D341Med (cell line): ENCODE measurements around the gene ATN1.
"Not testable (repeated sequence)": the region's sequence is repeated elsewhere in the genome, so short reads cannot be mapped to it uniquely, and the experiment has no call there.

ENCODE experiments used
- DNase-seq: peaks from one replicate; pipeline ENCODE4 v3.0.0; 2012; ENCODE audit warnings: low spot score

ATN1 gene

DNA sequence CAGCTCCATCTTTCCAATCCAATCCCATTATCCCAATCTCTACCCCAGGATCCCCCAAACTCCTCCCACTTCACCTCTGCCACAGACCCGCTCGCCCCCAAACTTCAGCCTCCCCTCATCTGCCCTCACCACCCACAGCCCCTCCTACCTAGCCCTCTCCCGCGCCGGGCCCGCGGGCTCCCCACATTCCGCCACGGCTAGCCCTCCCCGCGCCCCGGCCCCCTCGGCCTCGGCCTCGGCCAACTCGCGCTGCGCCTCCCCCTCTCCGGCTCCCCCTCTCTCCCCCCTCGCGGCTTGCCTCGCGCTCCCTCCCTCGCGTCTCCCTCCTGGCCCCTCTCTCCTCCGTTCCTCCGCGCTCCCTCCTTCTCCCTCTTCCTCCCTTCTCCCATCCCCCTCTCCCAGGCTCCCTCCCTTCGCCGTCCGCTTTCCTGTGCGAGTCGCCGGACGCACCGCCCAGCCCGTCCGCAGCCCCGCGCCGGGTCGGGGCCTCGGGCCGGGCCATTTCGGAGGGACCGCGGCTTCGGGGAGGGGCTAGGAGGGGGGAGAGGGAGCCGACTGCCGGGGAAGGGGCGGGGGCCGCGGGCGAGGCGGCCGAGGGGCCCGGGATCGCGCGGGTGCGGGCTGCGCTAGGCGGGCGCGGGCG is at the start of gene ATN1:
TSS of gene ATN1 (plus strand) at position 581 of the 643 bp plus-strand sequence. CDS start 6,043 bp downstream, outside the sequence.
- DNase-seq, result peak; percentile 85

- DNase-seq, result not testable (repeated sequence)
Measured at GRCh38 chr12:6879824-6880223, 47.9 kb upstream of the ATN1 start.

GRCh38 chr12:6883252-6883651 is 44.5 kb upstream of the ATN1 start:
- DNase-seq, result no peak

- no peak for DNase-seq
Measured at GRCh38 chr12:6883683-6884082, 44.1 kb upstream of the ATN1 start.

DNA sequence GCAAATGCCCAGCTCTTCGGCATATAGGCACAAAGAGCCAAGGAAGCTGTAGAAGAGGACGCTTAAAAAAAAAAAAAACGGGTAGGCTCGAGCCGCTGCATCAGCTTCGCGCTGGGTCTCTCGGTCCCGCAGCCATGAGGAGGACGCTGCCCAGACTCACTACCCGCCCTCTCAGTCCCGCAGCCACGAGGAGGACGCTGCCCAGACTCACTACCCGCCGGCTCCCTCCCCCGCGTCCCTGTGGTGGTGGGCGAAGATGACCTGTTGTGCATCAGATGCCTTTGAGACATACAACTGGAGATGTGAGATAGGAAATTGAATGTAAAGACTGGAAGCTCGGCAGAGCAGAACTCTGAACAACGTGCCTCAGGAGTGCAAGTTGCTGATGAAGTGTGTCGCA is 43.2 kb upstream of the ATN1 start:
- DNase-seq, result no peak

GRCh38 chr12:6886206-6886999 is 41.4 kb upstream of the ATN1 start:
- DNase-seq, result not testable (repeated sequence)

DNA sequence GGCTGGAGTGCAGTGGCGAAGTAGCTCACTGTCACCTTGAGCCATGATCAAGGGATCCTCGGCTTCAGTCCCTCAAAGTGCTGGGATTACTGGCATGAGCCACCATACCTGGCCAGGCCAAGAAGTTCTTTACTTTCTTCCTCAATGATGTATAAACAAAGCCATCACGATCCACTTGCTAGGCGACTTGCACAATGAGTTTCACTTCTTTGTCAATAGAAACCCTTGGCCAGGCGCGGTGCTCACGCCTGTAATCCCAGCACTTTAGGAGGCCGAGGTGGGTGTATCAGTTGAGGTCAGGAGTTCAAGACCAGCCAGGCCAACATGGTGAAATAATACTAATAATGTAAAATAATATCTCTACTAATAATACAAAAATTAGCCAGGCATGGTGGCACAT is 40.3 kb upstream of the ATN1 start:
- no peak for DNase-seq

- no peak for DNase-seq
Measured at GRCh38 chr12:6888360-6888759, 39.4 kb upstream of the ATN1 start.

DNA sequence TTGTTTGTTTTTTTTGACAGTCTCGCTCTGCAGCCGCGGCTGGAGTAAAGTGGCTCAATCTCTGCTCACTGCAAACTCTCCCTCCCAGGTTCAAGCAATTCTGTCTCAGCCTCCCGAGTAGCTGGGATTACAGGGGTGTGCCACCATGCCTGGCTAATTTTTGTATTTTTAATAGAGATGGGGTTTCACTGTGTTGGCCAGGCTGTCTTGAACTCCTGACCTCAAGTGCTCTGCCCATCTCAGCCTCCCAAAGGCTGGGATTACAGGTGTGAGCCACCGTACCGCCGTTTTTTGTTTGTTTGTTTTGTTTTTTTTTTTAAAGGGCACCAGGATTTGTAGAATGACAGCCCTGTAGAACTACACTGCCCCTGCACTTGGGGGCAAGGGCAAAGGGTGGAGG is 39.0 kb upstream of the ATN1 start:
- not testable (repeated sequence) for DNase-seq

DNA sequence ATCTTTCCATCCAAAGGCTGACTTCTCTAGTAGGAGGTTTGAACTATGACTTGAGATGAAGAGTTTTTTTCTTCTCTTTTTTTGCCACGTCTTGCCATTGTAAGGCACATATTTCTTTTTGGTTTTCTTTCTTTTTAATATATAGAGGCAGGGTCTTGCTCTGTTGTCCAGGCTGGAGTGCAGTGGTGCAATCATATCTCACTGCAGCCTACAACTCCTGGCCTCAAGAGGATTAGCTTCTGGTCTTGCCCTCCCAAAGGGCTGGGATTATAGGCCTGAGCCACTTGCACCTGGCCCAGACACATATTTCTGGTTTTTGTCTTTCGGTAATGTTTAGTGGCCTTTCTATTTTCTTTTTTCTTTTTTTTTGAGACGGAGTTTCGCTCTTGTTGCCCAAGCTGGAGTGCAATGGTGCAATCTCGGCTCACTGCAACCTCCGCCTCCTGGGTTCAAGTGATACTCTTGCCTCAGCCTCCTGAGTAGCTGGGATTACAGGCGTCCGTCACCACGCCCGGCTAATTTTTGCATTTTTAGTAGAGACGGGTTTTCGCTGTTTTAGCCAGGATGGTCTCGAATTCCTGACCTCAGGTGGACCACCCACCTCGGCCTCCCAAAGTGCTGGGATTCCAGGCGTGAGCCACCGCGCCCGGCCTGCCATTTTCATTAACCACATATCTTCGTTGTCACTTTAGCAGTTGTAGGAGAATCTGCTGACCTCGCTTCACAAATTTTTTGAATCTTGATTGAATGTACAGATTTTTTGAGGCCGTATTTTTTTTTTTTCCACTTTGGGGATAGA is 37.8 kb upstream of the ATN1 start:
- not testable (repeated sequence) for DNase-seq

- DNase-seq, result peak; percentile 98
Measured at GRCh38 chr12:6890789-6891645, 36.7 kb upstream of the ATN1 start.

GRCh38 chr12:6891646-6892001 is 36.1 kb upstream of the ATN1 start:
- no peak for DNase-seq

GRCh38 chr12:6892683-6893082 is 35.1 kb upstream of the ATN1 start:
- not testable (repeated sequence) for DNase-seq

DNA sequence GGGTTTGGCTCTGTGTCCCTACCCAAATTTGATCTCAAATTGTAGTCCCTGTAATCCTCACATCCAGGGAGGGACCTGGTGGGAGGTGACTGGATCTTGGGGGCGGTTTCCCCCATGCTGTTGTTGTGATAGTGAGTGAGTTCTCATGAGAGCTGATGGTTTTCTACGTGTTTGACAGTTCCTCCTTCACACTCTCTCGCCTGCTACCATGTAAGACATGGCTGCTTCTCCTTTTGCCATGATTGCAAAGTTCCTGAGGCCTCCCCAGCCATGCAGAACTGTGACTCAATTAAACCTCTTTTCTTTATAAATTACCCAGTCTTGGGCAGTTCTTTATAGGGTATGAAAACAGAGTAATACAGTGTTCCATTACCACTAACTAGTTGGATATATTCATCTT is 33.4 kb upstream of the ATN1 start:
- no peak for DNase-seq

DNA sequence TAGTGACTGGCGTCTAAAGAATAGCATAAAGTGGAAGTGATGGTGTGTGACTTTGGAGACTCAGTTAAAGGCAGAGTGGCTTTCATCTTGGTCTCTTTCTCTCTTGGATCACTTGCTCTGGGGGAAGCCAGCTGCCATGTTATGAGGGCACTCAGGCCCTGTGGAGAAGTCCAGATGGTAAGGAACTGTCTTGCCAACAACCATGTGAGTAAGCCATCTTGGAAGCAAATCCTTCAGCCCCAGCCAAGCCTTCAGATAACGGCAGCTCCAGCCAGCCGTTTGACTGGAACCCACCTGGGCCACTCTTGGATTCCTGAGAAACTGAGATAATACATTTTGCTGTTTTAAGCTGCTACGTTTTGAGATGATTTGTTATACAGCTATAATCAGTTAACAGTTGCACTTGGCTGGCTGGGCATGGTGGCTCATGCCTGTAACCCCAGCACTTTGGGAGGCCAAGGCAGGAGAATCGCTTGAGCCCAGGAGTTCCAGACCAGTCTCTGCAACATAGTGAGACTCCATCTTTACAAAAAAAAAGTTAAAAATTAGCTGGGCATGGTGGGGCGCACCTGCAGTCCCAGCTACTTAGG is 30.8 kb upstream of the ATN1 start:
- no peak for DNase-seq

DNA sequence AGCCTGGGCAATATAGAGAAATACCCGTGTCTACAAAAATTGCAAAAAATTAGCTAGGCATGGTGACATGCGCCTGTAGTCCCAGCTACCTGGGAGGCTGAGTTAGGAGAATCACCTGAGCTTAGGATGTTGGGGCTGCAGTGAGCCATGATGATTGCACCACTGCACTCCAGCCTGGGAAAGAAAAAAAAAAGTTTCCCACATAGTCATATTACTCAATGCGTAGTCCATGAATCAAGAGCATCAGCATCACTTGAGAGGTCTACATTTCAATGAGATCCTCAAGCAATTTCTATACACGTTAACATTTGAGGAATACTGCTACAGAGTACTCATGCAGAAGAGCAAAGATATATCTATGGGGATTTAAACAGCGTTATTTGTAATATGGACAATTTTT is 28.3 kb upstream of the ATN1 start:
- DNase-seq, result no peak

GRCh38 chr12:6899837-6900519 is 27.8 kb upstream of the ATN1 start:
- no peak for DNase-seq

DNA sequence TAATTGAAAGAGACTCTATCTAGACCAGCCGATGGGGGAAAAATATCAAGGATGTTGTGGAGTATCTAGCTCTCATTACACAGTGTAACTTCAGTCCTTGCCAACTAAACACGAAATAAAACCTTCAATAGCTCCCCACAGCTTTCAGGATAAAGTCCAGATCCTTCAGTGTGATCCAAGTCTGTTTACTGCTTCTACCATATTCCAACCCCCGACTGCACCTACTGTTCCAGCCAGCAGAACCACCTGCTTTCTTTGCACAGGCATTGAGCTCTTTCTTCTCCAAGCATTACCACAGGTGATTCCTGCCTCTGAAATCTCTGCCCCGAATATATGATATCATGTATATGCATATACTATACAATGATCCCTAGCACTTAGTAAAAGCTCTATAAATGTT is 25.3 kb upstream of the ATN1 start:
- DNase-seq, result no peak

DNA sequence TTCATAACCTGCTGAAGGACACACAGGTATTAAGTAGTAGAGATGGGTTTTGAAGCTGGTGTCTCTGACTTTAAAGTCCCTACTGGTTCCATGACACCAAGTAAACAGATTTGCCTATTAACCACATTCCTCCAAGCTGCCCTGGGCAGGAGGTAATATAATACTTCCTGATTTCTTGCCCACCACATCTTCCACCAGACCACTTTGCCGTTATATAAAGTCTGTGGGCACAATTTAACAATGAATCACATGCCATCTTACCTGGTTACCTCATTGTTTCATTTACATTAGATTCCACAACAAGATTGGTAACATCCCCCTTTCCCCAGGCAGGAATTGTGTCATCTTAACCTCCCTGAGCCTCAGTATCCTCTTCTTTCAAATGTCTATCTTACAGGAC is 24.0 kb upstream of the ATN1 start:
- no peak for DNase-seq

DNA sequence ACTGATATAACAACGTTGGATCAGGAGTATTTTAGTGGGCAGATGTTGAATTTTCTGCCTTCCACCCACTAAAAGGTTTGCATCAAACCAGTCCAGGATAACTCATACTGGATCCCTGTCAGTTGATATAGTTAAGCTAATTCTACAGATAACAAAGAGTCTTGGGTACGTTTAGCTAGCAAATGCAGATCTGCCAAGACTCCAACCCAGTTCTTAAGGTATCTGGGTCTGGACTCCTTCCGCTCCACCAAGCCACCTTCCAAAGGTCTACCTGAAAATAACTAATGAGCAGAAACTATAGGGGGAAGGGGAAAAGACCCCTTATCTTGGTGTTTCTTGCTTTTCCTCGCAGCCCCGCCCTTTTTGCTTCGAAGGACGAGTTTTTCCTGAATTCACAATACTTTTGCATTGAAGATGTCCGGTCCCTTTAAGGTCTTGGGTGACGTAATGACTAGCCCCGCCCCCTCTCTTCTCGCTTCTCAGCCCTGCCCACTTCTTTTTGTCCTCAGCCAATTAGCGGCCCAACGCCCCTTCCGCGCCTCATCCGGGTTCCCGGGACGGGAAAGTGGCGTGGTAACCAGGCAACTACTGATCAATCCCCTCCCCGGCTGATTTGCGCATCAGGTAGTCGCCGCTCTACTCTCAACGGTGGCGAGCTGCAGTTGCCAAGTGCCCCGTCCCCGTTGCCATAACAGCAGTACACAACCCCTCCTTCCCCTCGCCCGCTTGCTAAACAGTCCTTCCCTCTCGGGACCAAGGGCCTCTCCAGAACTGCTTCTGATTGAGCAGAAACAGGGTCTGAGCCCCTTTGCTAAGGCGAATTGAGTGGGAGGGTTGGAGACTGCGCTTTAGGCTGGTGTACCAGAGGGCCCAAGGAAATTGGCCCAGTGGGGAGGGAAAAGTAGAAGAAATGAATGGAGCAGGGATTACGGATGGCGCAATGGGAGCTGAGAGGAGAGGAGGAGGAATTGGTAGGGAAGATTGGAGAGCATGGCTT is 23.2 kb upstream of the ATN1 start, which contains the start of gene LRRC23:
TSS of gene LRRC23 (plus strand) at position 543 of the 997 bp plus-strand sequence. CDS start 812 bp downstream, outside the sequence.
- DNase-seq, result peak; percentile 91
